Transverse colon (tissue), 4 donors: ENCODE results near the gene CSTF3.

Experiments
- EP300 ChIP-seq: sonication (generic); formaldehyde crosslinking; IDR thresholded peaks from one replicate; pipeline ENCODE4 v1.6.1; 2017; ENCODE audit warnings: antibody characterized with exemption, low read depth
- POLR2A ChIP-seq: fragments of 450-650 bp; IDR thresholded peaks from one replicate; pipeline ENCODE4 v1.6.1; 2016; ENCODE audit warnings: antibody characterized with exemption, mild to moderate bottlenecking, moderate library complexity
- POLR2AphosphoS5 ChIP-seq, 3 donors: sonication (generic); formaldehyde crosslinking; IDR thresholded peaks; one replicate each; pipeline ENCODE4 v1.6.1; 2016; ENCODE audit warnings: antibody characterized with exemption in 3 of 3
- TF ChIP-seq, protein P1 (sequence below), 5 experiments: fragments of 200-600 bp in 3 of 5; fragments of 450-650 bp in 2 of 5; sonication (generic) in 3 of 5; IDR thresholded peaks; 1 replicate in 2 of 5; 2 replicates in 3 of 5; pipeline ENCODE4 v1.5.1; 2016 to 2017; ENCODE audit warnings: antibody characterized with exemption in 5 of 5, inconsistent platforms in 3 of 5, mild to moderate bottlenecking in 2 of 5, moderate library complexity in 1 of 5

DNA sequence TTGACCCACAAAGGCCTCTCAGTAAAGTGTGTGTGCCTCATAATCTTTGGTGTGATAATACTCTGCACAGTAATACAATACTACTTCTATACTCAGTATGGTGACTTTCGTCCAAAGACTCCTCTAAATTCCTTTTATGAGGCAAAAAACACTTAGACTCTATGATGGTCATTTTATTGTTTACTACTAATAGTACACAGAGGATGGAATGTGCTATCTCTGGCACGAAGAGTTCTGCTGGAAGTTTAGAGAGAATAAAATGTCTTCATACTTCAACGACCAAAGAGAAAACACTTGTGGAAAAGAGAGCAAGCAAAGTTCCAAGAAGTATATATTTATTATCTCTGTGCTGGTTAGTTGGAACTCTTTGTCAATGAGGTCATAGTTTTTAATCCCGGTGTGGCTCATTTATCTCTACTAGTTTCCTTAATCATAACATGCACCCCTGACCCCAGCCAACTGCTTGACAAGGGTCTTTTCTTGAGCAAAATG, 7.5 kb upstream of the CSTF3 start:
- TF ChIP-seq EP300: no peak
- no peak for TF ChIP-seq POLR2AphosphoS5 (IDR thresholded peaks at IDR 0.05)
- TF ChIP-seq, protein P1, sequence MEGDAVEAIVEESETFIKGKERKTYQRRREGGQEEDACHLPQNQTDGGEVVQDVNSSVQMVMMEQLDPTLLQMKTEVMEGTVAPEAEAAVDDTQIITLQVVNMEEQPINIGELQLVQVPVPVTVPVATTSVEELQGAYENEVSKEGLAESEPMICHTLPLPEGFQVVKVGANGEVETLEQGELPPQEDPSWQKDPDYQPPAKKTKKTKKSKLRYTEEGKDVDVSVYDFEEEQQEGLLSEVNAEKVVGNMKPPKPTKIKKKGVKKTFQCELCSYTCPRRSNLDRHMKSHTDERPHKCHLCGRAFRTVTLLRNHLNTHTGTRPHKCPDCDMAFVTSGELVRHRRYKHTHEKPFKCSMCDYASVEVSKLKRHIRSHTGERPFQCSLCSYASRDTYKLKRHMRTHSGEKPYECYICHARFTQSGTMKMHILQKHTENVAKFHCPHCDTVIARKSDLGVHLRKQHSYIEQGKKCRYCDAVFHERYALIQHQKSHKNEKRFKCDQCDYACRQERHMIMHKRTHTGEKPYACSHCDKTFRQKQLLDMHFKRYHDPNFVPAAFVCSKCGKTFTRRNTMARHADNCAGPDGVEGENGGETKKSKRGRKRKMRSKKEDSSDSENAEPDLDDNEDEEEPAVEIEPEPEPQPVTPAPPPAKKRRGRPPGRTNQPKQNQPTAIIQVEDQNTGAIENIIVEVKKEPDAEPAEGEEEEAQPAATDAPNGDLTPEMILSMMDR (IDR thresholded peaks at IDR 0.05): no peak
- TF ChIP-seq POLR2A: no peak
